Medulla oblongata (tissue), 1 donor: ENCODE measurements around the gene SEMA3D.

Experiments used
- DNase-seq: peaks from one replicate; pipeline ENCODE4 v3.0.0-alpha.2; 2015; ENCODE audit errors: extremely low spot score

SEMA3D gene

DNA sequence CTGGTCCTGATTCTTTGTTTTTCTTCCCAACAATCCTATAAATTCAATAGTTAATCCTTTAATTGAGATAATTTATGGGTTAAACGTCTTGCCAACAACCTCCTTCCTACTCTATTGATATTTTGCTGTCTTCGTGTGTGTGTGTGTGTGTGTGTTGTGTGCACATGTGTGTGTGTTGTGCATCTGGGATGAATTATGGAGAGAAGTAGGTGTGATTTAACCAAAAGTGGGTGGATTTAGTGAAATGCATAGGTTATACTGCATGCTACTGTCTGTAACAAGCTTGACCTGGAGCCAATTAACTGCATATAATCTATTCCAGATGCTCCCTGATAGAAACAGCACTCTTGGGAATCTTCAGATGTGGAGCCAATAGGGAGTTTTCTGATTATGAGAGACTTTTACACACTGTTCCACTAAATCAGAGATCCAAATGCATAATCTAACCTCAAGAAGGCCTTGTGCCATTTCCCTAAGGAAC lies 61.2 kb downstream of the SEMA3D start:
- no peak for DNase-seq

DNA sequence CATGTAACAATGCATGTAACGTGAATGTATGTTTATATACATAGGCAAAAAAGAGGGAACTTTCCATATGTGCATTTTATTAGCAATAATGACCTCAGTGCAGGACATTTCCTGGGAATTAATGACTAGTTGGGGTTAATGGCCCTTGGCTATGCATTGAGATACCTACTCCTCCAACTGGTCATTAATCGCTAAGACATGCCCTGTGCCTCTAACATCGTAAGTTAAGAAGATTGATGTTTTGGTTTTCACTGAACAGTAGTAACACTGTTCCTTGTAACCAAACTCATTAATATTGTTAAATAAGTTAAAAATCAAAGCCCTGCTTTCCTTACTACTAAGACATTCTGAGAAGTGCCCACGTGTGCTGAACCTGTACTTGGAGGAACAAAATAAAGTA lies 61.7 kb downstream of the SEMA3D start:
- DNase-seq: no peak

DNA sequence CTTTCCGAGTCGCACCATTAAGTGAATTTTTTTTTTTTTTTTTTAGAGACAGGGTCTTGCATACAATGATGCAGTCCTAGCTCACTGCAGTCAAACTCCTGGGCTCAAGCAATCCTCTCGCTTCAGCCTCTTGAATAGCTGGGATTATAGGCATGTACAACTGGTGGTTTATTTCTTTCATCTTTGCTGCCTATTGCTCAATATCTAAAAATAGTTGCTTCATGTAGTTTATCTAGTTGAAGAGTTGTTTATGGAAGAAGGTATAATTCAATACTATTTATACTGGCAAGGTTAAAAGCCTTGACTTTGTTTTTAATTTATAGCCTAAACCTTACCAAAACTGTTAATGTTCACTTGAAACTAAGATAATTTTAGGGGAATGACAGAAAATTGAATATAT lies 66.9 kb downstream of the SEMA3D start:
- DNase-seq: no peak

DNA sequence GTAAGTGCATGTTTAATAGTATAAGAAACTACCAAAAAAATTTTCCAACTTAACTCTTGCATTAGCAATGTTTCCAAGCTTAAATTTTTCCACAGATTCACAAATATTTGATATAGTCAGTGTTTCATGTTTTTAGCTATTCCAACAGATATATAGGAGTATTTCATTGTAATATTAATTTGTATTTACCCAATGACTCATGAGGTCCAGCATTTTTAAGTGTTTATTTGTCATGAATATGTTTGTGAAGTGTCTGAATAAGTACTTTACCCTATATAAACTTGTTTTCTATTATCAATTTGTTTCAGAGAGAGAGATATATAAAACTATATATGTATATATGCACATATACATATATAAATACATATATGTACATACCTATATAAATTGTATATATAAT lies 71.0 kb downstream of the SEMA3D start:
- no peak for DNase-seq

DNA sequence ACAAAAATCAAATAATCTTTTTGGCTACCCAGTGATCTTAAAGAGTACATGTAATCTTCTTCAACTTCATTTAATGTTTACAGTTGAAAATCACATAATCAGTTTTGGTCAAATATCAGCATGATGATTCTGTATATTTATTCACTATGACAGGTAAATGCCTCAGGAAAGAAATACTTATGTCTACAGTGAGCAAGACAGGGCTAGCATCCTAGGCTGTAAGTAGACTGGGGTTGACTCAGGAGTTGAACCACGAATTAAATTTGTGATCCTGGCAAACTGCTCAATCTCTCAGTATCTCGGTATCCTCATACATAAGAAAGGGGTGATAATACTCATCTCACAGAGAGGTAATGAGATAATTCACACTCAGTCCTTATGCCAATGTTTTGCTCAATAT lies 71.8 kb downstream of the SEMA3D start:
- no peak for DNase-seq

DNA sequence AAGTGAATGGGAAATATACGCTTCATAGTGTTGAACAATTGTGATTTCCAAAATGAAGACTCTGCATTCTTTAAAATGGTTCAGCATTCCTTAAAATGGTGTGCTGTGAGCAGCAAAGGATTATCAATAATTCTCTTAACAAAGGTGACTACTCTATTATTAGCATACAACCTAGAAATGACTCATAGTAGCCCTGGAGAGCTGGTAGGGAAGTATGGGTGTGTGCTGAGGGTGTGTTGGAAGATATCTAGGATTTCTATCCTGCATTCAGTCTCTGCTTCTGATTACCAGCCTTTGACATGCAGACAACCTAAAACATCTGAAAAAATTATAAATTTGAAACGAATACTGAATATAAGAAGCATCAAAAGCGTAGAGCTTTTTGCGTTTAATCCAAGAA lies 72.5 kb downstream of the SEMA3D start:
- DNase-seq: no peak

DNA sequence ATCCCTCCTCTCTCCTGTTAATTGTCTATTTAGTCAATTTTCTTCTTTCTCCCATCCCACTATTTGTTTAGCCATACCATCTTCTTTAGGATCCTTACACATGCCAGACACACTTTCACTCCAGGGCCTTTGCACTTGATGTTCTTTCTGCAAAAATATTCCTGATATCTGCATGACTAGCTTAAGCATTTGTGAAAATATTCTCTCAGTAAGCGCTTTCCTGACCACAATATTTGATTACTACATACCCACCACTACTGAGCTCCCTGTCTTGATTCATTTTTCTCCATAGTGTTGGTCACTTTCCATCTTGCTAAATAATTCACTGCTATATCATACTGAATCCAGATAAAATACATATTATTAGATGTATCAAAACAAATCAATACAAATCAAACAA lies 75.1 kb downstream of the SEMA3D start:
- DNase-seq: no peak

DNA sequence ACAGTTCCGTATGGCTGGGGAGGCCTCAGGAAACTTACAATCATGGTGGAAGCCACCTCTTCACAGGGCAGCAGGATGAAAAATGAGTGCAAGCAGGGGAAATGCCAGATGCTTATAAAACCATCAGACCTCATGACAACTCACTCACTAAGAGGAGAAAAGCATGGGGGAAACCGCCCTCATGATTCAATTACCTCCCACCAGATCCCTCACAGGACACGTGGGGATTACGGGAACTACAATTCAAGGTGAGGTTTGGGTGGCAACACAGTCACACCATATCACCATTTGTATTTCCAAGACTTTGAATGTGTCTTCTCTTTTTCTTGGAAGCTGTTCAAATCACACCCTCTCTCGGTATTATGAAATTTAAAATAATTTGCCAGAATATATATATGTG lies 80.1 kb downstream of the SEMA3D start:
- DNase-seq: no peak

DNA sequence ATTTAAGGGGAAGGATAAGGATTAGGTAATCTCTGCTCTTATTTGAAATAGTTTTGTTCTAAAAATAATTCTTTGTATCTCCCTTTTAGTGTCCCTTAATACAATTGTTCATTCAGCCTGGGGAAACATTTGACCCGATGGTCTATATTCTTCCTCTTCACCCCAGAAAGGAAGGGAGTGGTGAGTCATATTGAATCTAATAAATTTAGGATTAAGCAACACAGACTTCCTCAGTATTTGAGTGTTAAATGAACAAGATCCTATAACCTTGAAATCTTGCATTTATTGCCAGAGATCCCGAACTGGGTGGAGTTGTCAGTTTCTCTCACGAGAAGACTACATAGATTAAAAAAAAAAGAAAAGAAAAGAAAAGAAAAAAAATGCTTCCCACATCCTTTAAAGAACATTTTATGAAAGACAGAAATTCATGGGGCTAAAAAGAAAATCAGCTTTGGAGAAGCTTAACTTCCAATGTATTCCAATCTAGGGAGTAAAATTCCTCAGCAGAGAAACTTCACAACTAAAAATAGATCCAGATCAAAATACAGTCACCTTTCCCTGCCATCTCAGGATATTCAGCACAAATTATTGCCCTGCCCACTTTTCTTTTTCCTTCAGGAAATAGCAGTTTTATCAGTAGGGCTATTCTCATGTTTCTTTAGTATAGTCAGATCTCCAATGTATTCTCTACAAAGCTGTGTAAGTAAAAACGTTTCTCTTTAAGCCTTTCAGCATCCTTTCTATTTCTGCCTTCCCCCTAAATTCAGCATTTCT lies 82.2 kb downstream of the SEMA3D start:
- DNase-seq: no peak

DNA sequence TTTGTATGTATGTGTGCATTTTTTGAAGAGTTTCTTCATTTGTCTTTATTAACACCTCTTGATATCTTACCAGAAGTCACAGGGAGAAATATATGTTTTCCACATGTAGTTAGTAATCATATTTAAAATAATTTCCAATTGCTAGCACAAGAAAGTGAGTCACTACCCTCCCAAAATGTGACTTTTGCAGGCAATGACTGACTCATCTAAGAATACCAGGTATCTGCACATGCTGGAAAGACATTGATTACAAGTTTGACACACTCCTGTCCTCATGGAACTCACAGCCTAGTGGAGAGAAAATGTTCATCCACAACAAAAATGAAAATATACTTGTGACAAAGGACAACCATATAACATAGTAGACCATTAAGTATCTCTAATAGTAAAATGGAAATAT lies 82.9 kb downstream of the SEMA3D start:
- no peak for DNase-seq

DNA sequence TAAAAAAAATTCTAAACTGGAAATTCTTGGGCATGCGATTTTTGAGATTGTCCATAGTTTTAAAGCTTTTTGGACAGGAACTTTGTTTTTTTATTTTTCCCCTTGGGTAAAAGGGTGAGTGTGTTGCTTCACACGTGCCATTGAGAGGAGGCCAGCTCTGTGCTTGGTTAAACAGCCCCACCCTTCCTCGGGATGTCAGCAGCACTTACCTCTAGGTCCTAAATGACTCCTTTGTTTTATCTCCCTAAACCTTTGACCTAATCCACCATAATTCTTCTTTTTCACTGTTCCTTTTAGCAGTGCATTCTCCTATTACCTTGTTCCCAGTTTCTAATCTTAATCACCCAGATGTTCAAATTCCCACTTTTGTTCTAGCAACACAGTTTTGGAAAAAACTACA lies 83.5 kb downstream of the SEMA3D start:
- DNase-seq: no peak

DNA sequence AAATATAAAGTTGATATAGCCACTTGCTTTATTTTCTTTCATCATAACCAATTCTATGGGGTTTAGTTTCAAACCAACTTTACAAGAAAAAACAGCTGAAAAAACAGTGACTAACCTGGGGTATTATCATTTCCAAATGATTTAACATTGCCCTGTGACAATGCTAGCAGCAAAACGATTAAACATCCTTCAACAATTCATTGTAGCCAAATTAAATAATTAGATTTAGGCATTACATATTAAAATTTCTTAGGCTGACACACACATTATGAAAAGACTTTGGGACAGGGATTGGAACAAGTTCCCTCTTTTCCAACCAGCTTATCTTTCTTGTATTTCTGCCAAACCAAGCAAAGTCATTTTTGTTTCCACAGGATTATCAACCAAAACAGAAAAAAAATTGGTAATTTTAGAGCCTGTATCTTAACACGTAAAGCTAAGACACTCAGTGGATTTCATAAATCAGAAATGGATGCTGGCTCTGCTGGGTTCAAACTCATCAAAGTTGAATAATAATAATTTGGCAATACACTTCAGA lies 84.0 kb downstream of the SEMA3D start:
- DNase-seq: no peak

DNA sequence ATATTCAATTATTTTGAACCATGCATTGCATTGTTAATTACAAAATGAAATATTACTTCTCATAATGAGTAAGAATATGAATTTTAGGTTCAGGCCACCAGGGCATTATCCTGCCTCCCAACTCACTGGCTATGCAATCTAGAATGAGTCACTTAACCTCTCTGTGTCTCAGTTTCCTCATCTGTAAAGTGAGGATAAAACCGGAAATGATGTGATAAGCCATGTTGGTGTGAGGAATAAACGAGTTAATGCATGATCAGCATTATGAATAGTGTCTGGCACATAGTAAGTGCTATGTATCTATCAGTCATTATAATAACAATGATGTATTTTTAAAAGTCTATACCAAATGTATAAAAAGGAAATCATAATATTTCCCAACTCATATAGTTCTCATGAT lies 85.5 kb downstream of the SEMA3D start:
- DNase-seq: no peak

DNA sequence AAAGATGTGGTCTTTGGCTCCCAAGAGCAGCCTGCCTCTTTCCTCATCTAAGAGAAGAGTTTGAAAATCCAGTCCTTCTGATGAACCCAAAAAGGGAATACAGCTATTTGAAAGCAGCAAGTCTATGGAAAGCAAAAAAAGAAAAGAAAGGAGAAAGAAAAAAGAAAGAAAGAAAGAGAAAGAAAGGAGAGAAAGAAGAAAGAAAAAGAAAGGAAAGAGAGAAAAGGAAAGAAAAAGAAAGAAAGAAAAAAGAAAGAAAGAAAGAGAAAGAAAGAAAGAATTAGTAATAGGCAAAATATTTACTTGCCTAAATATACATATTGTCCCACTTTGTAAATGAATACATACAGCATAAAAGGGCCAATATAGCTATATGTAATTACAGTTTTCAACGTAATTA lies 89.0 kb downstream of the SEMA3D start:
- no peak for DNase-seq

DNA sequence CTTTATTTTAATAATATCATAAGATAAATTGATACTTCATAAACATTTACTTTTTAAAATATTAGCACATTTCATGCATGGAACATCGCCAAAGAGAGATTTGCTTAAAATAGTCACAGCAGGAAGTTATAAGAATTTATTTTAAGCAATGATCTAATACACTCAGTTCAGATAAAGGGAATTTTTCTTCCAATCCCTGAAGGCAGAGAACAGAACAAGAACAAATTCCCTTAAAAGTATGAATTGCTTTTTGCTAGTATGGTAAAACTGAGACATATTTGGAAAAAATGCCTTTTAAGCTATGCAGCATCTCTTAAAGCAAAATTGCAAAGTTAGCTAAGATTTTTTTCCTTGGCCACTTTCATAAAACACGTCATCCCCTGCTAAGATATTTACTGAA lies 91.0 kb downstream of the SEMA3D start:
- no peak for DNase-seq

DNA sequence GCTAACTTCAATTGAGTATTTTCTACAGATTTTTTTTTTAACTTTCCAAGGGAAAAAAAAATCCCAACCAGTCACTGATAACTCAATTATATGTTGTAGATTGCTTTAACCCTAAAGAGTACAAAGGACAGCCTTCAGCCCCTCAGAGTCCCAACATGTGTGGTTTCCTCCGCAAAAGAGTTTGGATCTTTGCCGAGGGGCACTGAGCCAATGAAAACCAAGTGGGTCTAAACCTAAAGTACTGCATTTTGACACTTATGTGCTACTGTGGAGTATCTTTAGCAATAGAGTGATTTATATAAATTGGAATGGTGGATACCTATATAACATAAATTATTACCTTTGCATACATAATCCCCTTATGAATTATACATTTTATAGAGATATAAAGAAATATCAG lies 91.5 kb downstream of the SEMA3D start:
- no peak for DNase-seq

DNA sequence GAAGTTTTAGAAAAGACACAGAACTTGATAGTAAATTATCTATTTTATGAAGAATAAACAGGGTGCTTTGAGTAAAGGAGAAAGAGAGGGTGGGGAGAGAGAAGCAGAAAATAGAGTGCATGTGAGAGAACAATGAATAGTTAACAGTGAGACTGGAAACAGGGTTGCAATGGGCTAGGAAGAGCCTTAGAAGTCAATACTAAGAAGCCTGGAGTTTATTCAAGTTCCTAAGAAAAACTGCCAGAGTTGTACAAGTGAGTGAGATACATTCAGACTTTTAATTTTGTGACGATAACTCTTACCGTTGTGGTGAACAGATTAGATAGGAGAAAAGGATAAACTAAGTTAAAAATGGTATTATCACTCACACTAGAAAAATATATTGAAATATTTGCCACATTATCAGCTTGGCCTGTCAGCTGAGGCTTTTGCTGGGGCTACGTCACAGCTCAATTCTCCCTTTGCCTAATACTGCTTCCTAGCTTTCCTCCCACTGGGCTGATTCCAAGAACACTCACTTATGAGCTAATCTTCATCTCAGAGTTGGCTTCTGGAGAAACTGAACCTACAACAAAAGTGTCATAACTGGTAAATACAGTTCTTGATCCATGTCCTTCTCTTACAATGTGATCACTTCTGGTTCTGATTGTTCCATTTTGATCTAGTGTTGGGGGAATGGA lies 92.7 kb downstream of the SEMA3D start:
- peak; percentile 41 for DNase-seq

DNA sequence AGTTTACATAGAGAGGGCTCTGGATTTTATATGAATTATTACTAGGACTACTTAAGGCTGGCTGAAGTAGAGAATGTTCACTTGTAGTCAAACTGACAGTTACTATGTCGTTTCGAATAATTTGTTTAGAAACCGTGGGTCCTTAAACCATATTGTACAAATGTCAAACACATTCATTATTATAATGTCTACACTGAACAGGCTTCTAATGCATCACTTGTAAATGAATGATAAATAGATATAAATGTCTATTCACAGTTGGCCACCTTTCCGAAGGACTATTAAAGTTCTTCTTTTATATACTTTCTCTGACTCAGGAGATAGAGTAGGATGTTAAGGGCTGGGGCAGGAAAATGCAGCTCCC lies 95.3 kb downstream of the SEMA3D start:
- no peak for DNase-seq

DNA sequence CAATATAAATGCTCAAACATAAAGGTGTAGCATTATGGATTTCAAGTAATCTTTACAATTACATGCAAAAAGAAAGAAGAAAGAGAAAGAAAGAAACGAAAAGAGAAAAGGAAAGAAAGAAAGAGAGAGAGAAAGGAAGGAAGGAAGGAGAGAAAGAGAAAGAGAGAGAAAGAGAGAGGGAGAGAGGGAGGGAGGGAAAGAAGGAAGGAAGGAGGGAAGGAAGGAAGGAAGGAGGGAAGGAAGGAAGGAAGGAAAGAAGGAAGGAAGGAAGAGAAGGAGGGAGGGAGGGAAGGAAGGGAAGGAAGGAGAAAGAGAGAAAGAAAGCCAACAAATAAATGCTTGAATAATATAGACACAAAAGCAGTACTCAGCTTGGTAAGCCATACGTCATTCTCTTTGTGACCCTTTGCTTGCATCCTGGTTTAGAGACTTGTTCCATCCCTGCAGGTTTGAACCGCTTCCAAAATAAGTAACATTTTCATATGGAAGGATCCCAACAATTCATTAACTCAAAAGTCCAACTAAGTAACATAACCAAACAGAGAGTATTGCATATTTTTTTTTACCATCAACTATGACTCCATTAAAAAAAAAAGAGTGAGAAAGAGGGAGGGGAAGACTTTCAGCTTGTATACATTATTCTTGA lies 95.8 kb downstream of the SEMA3D start:
- no peak for DNase-seq

DNA sequence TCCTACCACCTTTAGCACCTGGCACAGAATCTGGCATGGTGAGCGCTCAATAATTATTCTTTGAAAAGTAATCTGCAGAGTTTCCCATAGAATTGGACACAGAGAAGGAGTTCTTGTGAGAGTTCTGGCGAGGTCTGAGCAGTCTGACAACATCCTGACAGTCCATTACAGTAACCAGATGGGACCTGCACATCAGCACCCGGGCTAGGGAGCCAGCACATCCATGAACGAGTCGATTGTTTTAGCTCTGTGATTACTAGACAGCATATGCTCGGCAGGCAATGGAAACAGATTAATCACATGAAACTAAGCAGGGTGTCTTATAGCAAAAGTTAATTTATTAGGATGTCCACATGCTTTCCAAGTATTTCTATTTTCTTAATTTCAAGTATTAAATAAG lies 96.7 kb downstream of the SEMA3D start:
- DNase-seq: peak; percentile 25

DNA sequence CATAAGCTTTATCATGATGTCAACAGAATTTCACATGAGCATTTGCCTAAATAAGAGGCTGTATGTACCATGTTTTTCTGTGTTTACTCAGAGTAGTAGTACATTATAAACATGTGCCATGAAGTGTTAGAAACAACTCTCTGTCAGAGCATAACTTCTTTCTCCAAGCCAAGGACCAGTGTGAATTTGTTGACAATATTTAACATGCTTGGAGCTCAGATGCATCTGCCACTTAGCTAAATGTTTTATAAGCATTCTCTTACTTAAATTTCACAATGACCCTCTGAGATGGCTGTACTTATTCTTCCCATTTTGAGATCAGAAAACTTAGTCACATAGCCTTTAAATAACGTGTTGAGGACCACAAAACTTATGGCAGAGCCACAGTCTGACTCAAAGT lies 105.0 kb downstream of the SEMA3D start:
- DNase-seq: no peak

DNA sequence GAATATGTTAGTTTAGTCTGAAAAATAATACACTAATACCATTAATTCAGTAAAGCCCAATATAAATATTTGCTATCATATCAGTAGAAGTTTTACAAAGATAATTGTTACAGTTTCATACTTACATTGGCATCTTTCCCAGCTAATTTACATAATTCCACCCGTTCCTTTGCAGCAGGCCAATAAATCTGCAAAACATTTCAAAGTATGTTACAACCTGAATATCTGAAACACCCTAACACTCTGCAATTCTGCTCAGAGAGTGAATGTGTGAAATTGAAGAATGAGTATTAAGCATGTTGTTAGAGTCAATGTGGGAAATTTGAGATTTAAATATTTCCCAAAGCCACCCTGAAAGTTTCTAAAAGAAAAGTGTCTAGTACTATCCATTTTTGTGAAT lies 105.5 kb downstream of the SEMA3D start:
- DNase-seq: no peak

DNA sequence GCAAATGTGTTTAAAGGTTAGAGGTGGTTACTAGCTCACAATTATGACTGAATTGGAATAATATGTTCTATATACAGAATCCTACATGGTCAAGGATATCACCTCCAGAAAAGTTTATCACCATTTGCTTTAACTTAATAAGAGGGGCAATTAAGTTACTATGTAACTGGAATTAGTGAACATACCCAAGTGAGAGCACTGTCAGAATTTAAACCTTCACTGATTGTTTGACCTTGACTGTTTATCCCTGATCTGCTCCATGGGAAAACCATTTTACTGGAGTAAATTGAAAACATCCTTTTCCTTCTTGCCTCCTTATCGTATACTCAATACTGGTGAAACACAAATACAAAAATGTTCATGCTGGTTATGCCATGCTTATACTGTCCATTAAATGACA lies 107.4 kb downstream of the SEMA3D start:
- no peak for DNase-seq
